A673 (cell line): Measurements from ENCODE around the gene DCLK2.

Experiments used
- EZH2 ChIP-seq: fragments of 200-600 bp; sonication (generic); IDR thresholded peaks from 2 replicates; pipeline ENCODE4 v1.6.1; 2017; ENCODE audit warnings: borderline replicate concordance, low read depth, mild to moderate bottlenecking, mixed read lengths, antibody characterized with exemption, low read length; ENCODE audit not compliant: poor library complexity, severe bottlenecking
- TF ChIP-seq, protein P1 (sequence below): fragments of 300-800, 200-600 bp; sonication (generic); conservative IDR thresholded peaks from 2 replicates; pipeline ENCODE4 v1.5.1; 2017; ENCODE audit warnings: low read depth, mild to moderate bottlenecking, antibody characterized with exemption, low read length, moderate library complexity, mixed read lengths

DNA sequence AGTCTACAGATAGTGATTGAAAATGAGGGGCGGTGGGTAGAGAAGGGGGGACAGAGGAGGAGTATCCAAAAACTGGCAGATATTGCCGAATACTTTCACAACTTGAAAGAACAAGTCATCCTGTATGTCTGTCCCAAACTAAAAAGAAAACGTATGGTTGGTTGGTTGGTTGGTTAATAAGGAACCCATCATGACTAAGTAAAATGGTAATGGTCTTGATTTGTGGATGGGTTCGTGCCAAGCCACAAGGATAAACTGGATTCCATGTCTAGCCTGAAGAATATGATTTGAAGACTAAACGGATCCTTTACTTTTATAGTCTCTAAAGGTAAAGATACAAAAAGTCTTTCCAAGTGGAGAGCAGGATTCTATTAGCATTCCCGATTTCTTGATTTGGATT lies 208.4 kb downstream of the DCLK2 start:
- no peak for TF ChIP-seq EZH2
- TF ChIP-seq, protein P1, sequence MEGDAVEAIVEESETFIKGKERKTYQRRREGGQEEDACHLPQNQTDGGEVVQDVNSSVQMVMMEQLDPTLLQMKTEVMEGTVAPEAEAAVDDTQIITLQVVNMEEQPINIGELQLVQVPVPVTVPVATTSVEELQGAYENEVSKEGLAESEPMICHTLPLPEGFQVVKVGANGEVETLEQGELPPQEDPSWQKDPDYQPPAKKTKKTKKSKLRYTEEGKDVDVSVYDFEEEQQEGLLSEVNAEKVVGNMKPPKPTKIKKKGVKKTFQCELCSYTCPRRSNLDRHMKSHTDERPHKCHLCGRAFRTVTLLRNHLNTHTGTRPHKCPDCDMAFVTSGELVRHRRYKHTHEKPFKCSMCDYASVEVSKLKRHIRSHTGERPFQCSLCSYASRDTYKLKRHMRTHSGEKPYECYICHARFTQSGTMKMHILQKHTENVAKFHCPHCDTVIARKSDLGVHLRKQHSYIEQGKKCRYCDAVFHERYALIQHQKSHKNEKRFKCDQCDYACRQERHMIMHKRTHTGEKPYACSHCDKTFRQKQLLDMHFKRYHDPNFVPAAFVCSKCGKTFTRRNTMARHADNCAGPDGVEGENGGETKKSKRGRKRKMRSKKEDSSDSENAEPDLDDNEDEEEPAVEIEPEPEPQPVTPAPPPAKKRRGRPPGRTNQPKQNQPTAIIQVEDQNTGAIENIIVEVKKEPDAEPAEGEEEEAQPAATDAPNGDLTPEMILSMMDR: no peak
